H4 (cell line): ENCODE results near the gene BIRC7. TPM values are rescaled to one million over a fixed set of nuclear protein-coding genes. Genes with fewer than 3 reads are reported as not detected.

Experiments used
- DNase-seq: peaks from one replicate; pipeline ENCODE4 v3.0.0-alpha.2; 2015; ENCODE audit warnings: low spot score
- total RNA-seq: library from RNA; depleted of rRNA; stranded (reverse); fragments of >200 nt; shearing (Covaris generic); gene quantifications from 2 replicates; pipeline ENCODE4 v1.2.3, GENCODE V29; 2014

The BIRC7 gene
- total RNA-seq, 1 experiment from 2014 or later: 0.14 TPM

DNA sequence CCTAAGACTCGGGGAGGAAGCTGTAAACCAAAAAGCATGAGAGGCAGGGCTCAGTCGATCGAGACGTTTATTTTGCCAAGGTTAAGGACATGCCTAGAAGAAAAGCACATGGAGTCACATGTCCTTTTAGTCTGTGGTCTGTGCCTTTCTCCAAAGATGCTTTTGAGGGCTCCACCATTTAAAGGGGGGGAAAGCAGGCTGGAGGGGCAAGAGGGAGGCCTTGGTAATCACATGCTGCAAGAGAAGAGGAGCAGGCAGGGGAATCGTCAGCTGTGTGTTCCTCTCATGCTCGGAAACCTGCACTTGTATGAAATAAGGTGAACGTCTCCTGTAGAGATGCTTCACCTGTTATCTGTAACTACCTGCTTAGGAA, 10.6 kb upstream of the BIRC7 start:
- DNase-seq: peak; percentile 60

DNA sequence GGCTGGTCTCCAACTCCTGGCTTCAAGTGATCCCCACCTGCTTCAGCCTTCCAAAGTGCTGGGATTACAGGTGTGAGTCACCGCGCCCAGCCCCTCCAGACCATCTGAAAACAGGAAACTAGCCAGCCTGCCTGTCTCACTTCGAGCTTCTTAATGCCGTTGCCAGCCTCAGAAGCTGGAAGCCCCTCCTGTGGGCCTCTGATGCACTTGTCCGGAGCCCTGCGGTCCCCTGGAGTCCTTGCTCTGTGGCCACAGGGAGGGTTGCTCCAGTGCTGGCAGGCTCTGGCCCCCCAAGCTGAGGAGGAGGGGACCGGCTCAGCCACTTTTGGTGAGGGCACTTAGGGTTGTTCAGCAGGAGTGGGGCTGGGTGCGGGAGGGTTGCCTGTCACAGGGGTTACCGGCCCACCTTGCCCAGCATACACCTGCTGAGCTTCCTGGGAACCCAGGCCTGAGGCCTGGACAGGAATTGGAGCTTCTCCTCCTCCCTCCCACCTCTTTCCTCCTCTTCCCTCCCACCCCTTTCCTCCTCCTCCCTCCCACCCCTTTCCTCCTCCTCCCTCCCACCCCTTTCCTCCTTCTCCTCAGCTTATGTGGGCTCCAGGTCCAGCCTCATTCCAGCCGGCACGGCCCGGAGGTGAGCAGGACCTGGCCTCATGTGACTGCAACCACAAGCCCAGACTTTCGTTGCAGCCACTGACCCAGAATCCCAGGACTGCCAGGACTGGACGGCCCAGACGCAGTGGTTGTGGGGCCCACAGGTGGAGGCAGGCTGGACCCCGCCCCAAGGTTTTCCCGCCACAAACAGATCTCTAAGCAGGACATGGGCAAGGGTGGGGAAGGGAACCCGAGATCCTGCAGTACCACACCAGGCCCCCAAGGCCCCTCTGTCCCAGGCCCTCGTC, 9.4 kb upstream of the BIRC7 start:
- DNase-seq: no peak

GRCh38 chr20:63227260-63227659, 8.4 kb upstream of the BIRC7 start:
- DNase-seq: no peak

DNA sequence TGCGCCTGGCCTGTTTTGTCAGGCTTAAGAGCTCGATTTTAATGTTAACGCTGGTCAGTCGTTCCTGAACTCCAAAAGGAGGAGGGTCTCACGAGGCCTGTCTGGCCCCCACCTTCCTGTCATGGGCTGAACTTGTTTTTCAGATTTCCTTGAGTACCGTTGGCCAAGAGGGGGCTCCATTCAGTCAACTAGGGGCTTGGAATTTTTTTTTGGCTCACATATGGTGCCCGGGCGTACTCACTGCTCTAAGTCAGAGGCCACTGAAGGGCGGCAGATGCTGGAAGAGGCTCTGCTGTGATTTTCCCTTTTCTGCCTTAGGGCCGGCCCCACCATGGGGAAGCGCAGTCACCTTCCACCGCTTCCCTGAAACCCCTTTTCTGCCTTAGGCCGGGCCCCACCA, 6.9 kb upstream of the BIRC7 start:
- DNase-seq: no peak

- DNase-seq: no peak
Observed at GRCh38 chr20:63230800-63231268, 4.9 kb upstream of the BIRC7 start.

DNA sequence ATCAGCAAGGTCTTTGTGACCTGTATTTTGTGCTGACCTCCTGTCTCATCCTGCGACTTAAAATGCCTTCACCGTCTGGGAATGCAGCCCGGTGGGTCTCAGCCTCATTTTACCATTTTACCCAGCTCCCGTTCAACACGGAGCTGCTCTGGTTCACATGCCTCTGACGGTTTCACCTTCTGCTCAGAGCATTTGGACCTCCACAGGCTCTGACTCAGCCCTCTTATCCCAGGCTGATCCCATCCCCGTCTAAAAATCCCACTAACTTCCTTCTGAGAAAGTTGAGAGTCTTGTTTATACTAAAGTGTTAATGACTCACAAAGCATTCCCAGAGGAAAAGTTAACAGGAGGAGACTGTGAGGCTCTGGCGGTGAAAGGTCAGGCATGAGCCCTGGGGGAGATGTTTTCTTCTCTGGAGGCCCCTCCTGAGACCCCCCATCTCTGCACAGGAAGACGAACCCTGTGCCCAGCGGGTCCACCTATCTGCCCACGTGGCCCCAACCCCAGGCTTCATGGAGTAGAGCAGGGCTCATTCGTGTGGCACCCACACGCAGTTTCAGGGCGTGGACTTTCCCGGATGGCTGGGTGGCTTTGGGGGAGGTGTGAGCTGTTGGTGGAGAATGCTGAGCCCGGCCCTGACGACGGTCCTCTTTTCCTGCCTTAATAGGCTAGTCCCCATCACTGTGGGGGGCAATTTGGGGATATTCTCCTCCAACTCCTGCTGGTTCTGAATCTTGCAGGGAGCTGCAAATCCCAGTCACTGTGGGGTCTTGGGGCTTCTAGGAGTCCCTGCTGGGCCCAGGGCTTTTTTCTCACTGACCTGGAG, 3.3 kb upstream of the BIRC7 start:
- DNase-seq: peak; percentile 96

- no peak for DNase-seq
Observed at GRCh38 chr20:63233061-63233344, 2.7 kb upstream of the BIRC7 start.

DNA sequence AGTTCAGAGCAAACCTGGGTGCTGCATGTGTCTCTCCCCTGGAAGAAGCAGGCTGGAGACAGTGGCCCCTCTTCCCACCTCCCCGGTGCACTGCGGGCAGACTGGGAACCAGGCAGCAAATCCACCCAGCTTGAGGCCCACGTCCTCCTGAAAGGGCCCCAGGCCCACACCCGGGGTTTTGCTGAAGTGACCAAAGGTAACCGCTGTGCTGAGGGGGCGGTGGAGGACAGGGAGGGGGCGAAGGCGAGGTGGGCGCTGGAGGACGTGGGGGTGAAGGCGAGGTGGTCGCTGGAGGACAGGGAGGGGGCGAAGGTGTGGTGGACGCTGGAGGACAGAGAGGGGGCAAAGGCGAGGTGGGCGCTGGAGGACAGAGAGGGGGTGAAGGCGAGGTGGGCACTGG, 1.8 kb upstream of the BIRC7 start:
- no peak for DNase-seq

GRCh38 chr20:63234693-63235398, 859 bp upstream of the BIRC7 start:
- DNase-seq: no peak

DNA sequence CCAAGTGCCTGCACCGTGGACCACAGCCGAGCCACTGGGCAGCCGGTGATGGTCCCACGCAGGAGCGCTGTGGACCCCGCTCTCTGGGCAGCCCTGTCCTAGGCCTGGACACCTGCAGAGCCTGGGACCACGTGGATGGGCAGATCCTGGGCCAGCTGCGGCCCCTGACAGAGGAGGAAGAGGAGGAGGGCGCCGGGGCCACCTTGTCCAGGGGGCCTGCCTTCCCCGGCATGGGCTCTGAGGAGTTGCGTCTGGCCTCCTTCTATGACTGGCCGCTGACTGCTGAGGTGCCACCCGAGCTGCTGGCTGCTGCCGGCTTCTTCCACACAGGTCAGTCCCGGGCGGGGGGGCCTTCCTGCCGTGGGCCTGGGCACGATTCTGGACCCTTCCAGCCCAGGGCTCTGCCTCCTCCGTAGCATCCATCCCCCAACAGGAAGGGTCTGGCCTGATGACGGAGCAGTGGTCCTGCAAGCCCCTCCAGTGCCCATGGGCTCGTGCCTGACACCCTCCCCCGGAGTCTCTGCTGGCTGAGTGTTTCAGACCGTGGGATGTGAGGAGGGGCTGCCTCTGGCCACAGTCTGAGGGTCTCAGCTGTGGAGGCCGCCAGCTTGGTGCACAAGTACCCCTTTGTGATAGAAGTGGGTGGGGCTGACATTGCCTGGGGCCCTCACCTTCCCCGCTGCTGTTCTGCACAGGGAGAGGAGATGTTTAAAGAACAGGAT, 572 bp downstream of the BIRC7 start:
- no peak for DNase-seq

DNA sequence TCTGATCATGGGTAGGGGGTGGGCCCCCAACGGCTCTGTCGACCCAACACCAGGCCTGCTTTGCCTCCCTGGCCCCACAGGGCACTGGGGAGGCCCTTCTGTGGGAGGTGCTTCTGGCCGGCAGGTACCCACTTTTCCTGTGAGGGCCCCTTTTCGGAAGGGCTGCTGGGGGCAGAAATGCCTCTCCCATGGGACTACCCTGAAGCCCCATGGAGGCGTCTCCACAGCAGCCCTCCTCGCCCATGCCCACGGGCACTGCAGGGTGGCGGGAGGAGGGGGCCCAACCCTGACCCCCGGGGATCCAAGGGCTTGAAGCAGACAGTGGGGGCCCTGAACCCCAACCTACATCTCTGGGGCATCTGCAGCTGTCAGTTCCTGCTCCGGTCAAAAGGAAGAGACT, 2.3 kb downstream of the BIRC7 start:
- DNase-seq: no peak

DNA sequence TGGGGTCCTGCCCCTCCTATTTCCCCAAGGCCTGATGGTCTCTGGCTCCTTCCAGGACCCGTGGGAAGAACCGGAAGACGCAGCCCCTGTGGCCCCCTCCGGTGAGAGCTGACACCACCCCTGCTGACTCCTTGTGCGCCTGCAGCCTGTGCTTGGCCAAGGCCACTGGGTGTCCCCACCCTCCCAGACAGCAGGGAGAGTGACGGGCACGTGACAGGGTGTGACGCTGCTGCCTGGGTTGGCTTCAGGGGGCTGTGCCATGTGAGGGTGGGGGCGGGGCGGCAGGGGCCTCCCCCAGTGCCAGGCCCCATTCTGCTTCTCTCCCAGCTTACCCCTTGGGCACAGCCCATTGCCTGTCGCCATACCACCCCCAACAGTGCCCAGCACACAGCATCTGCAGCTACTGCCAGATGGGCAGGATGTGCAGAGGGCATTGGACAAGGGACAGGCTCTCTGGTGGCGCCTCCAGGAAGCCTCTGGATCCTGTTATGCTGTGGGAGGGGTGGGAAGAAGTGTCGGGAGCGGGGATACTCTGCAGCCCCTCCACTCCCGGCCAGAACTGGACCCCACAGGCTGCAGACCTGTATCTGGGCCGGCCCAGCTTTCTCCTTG, 2.9 kb downstream of the BIRC7 start:
- peak; percentile 24 for DNase-seq

DNA sequence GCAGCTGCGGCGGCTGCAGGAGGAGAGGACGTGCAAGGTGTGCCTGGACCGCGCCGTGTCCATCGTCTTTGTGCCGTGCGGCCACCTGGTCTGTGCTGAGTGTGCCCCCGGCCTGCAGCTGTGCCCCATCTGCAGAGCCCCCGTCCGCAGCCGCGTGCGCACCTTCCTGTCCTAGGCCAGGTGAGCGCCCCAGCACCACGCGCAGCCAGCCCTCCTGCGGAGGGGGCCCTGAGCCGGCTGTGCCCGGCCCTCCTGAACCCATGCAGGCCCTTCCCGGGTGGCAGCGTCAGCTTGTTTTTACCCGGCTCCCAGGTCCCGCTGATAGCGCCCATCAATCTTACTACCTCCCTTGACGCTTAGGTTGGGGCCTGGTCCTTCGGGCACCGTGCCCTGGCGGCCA, 3.7 kb downstream of the BIRC7 start:
- no peak for DNase-seq

DNA sequence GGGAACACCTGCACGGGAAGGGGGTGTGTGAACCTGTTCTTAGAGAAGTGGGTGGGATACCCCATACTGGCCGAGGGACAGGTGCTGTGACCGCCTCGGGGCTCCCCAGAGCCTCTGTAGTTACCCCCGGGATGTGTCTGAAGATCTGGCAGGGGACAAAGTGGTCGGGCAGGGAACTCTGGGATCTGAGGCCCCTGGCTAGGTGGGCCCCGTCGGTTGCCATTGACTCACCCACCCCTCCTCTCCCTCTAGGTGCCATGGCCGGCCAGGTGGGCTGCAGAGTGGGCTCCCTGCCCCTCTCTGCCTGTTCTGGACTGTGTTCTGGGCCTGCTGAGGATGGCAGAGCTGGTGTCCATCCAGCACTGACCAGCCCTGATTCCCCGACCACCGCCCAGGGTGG, 4.3 kb downstream of the BIRC7 start:
- DNase-seq: no peak

DNA sequence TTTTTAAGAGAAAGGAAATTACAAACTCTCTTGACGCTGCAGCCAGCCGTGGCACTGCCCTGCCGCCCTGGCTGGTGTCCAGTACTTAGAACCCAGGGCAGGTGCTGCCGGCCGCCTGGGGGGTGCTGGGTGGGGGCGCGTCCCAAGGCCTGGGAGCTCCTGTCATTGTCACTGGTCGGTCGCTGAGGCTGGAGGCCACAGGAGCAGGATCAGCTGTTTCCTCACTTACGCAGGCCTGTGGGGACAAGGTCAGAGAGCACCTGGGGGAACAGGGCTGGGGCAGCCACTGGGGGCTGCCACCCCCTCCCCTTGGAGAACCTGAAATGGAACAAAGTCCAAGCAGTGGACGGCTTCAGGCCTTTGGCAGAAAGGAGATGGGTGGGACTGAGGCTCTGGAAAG, 5.6 kb downstream of the BIRC7 start:
- DNase-seq: no peak

- DNase-seq: no peak
Observed at GRCh38 chr20:63242736-63243135, 7.0 kb downstream of the BIRC7 start.

DNA sequence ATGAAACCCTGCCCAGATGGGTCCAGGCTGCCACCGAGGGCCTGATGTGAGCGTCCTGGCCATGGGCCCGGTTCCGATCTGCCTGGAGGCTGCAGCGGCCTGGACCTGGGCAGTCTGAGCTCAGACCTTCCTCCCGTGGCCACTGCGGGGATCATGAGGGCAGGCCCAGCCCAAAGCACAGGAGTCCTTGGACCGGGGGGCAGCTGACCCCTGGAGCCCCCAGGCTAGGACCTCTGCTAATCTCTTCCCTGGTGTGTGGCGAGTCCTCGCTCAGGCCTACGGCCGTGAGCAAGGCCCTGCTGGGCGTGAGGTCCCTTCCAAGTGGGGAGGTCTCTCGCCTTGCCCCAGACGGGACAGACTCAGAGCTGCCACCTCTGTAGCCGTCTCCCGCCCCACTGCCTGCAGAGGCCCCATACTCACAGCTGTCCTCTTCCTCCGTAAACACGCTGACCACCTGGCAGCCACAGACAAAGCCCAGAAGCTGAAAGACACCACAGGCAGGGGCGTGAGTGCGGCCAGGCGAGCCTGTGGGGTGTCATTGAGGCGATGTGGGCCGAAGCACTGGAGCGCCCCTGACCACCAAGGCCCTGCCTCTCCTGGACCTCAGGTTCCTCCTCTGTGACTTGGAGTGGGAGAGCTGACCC, 8.0 kb downstream of the BIRC7 start:
- DNase-seq: no peak

GRCh38 chr20:63244468-63244867, 8.8 kb downstream of the BIRC7 start:
- DNase-seq: no peak

- no peak for DNase-seq
Observed at GRCh38 chr20:63246490-63247288, 11.0 kb downstream of the BIRC7 start.

DNA sequence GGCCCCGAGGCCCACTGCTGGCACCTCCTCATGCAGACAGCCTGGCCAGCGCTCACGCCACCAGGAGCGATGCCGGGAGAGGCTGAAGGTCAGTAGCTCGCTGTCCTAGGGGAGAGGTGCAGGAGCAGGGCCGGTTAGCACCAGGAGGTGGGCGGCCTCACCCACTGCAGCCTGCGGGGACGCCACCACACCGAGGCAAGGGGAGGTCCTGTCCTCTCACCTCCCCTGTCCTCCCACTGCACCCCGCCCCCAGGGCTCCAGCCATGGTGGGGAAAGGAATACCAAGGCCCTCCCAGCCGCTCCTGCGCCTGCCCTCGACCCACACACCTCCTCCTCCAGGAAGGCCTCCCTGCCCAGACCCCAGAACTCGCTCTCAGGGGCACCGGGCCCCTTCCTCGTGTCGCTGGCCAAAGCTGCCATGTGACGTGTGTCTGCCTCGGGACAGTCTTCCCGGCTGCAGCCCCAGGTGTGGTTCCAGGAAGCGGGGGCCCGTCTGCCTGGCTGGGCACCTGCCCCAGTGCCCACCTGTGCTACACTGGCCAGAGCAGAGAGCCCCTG, 12.0 kb downstream of the BIRC7 start:
- no peak for DNase-seq
